Mesenchymal stem cell (in vitro differentiated cells and primary cell): ENCODE results near the gene PPP6R2.
"Not testable (repeated sequence)": the region's sequence is repeated elsewhere in the genome, so short reads cannot be mapped to it uniquely, and the experiment has no call there.

Experiments
- DNase-seq: peaks from one replicate; pipeline ENCODE4 v3.0.0-alpha.2; 2013
- H2AFZ ChIP-seq: one replicate; pipeline ENCODE4 v1.6.1; 2013; ENCODE audit warnings: low read depth, mild to moderate bottlenecking, control low read depth, inconsistent platforms, low read length, moderate library complexity
- H2AK5ac ChIP-seq: 2 replicates; pipeline ENCODE4 v1.6.1; 2013; ENCODE audit warnings: low read length, moderate library complexity, mild to moderate bottlenecking, inconsistent platforms; ENCODE audit not compliant: severe bottlenecking
- H2BK120ac ChIP-seq: one replicate; pipeline ENCODE4 v1.6.1; 2013; ENCODE audit warnings: low read depth, mild to moderate bottlenecking, inconsistent platforms, low read length, moderate library complexity
- H2BK12ac ChIP-seq, 2 experiments: one replicate each; pipeline ENCODE4 v1.6.1; 2013; ENCODE audit warnings: inconsistent platforms in 2 of 2, low read length in 2 of 2, mild to moderate bottlenecking in 2 of 2, moderate library complexity in 2 of 2, control low read depth in 1 of 2
- H2BK15ac ChIP-seq: one replicate; pipeline ENCODE4 v1.6.1; 2013; ENCODE audit warnings: mild to moderate bottlenecking, low read depth, inconsistent platforms; ENCODE audit not compliant: poor library complexity, severe bottlenecking
- H2BK5ac ChIP-seq: 2 replicates; pipeline ENCODE4 v1.6.1; 2013; ENCODE audit warnings: low read depth, mild to moderate bottlenecking, low read length, control low read depth, inconsistent platforms; ENCODE audit not compliant: poor library complexity, severe bottlenecking
- H3K14ac ChIP-seq, 2 experiments: one replicate each; pipeline ENCODE4 v1.6.1; 2013; ENCODE audit warnings: inconsistent platforms in 2 of 2, low read length in 2 of 2, control low read depth in 1 of 2, mild to moderate bottlenecking in 1 of 2, moderate library complexity in 1 of 2
- H3K18ac ChIP-seq, 2 experiments: one replicate each; pipeline ENCODE4 v1.6.1; 2013; ENCODE audit warnings: inconsistent platforms in 2 of 2, low read length in 2 of 2, control low read depth in 1 of 2, low read depth in 1 of 2, mild to moderate bottlenecking in 1 of 2
- H3K23ac ChIP-seq, 2 experiments: one replicate each; pipeline ENCODE4 v1.6.1; 2013; ENCODE audit warnings: inconsistent platforms in 2 of 2, low read length in 2 of 2, mild to moderate bottlenecking in 2 of 2, moderate library complexity in 2 of 2, control low read depth in 1 of 2
- H3K27ac ChIP-seq: 2 replicates; pipeline ENCODE4 v1.5.1; 2013; ENCODE audit warnings: mild to moderate bottlenecking, moderate library complexity, low read length, control low read depth, inconsistent platforms; ENCODE audit not compliant: poor library complexity, severe bottlenecking
- H3K27me3 ChIP-seq, 2 experiments: 2 replicates each; pipeline versions ENCODE4 v1.6.1 to v1.7.0; 2013; ENCODE audit warnings: low read length in 2 of 2, mild to moderate bottlenecking in 2 of 2, moderate library complexity in 2 of 2, control low read depth in 1 of 2, inconsistent platforms in 1 of 2; ENCODE audit not compliant: control insufficient read depth in 1 of 2, insufficient read depth in 1 of 2
- H3K36me3 ChIP-seq, 2 experiments: 2 replicates each; pipeline versions ENCODE4 v1.6.1 to v1.7.0; 2013; ENCODE audit warnings: low read length in 2 of 2, control low read depth in 1 of 2, inconsistent platforms in 1 of 2, low read depth in 1 of 2, mild to moderate bottlenecking in 1 of 2; ENCODE audit not compliant: insufficient read depth in 2 of 2, control insufficient read depth in 1 of 2
- H3K4ac ChIP-seq, 2 experiments: one replicate each; pipeline ENCODE4 v1.6.1; 2013; ENCODE audit warnings: inconsistent platforms in 2 of 2, low read length in 2 of 2, mild to moderate bottlenecking in 2 of 2, moderate library complexity in 2 of 2, control low read depth in 1 of 2, low read depth in 1 of 2
- H3K4me1 ChIP-seq: 2 replicates; pipeline ENCODE4 v1.6.1; 2013; ENCODE audit warnings: low read depth, low read length, control low read depth; ENCODE audit not compliant: control insufficient read depth, insufficient read depth
- H3K4me2 ChIP-seq: 2 replicates; pipeline ENCODE4 v1.6.1; 2013; ENCODE audit warnings: low read length, mild to moderate bottlenecking, inconsistent platforms; ENCODE audit not compliant: poor library complexity, severe bottlenecking
- H3K4me3 ChIP-seq, 2 experiments: 2 replicates each; pipeline versions ENCODE4 v1.5.1 to v1.7.0; 2013; ENCODE audit warnings: low read length in 2 of 2, mild to moderate bottlenecking in 2 of 2, control low read depth in 1 of 2, low read depth in 1 of 2; ENCODE audit not compliant: insufficient read depth in 1 of 2
- H3K79me1 ChIP-seq: replicated peaks from 2 replicates; pipeline ENCODE4 v1.6.1; 2013; ENCODE audit warnings: mild to moderate bottlenecking, control low read depth, low read length, inconsistent platforms; ENCODE audit not compliant: poor library complexity, severe bottlenecking
- H3K9ac ChIP-seq: 2 replicates; pipeline ENCODE4 v1.7.0; 2013; ENCODE audit warnings: mild to moderate bottlenecking, low read length, moderate library complexity
- H3K9me3 ChIP-seq: 2 replicates; pipeline ENCODE4 v1.7.0; 2013; ENCODE audit warnings: mild to moderate bottlenecking, low read length; ENCODE audit not compliant: control insufficient read depth
- H4K8ac ChIP-seq: one replicate; pipeline ENCODE4 v1.6.1; 2013; ENCODE audit warnings: inconsistent platforms, mild to moderate bottlenecking, low read length, moderate library complexity
- H4K91ac ChIP-seq: one replicate; pipeline ENCODE4 v1.6.1; 2013; ENCODE audit warnings: mild to moderate bottlenecking, low read length, inconsistent platforms
- WGBS: methylation state at CpG from one replicate; pipeline ENCODE4 v1.1.7; 2013; ENCODE audit warnings: mixed read lengths; 5-methylcytosine and 5-hydroxymethylcytosine counted together

Gene PPP6R2

GRCh38 chr22:50408954-50409353, 65.8 kb downstream of the PPP6R2 start:
- not testable (repeated sequence) for H3K4me2 ChIP-seq, H3K27me3 ChIP-seq, H2BK120ac ChIP-seq, H3K9ac ChIP-seq, H3K27ac ChIP-seq, H2BK5ac ChIP-seq, H2BK12ac ChIP-seq, H3K4me3 ChIP-seq, H3K9me3 ChIP-seq, H3K4me1 ChIP-seq, DNase-seq, H2BK15ac ChIP-seq, H3K4ac ChIP-seq, H2AFZ ChIP-seq, H4K8ac ChIP-seq, H3K23ac ChIP-seq, H4K91ac ChIP-seq, H2AK5ac ChIP-seq, H3K14ac ChIP-seq, H3K18ac ChIP-seq
- Histone ChIP-seq H3K36me3 (peaks cover 42 to 56% of the 10 kb centered on the region in 2 experiments), H3K79me1 (peaks cover 21% of the 10 kb centered on the region)
- 97% methylated on average over 9 of the region's 9 CpGs for WGBS

- Histone ChIP-seq H3K14ac (no peak overlapping the region), H3K36me3 (peaks cover 64 to 71% of the 10 kb centered on the region in 2 experiments), H3K27me3 (no peaks in the 10 kb centered on the region), H3K9me3 (no peaks in the 10 kb centered on the region), H3K4me3 (no peak overlapping the region), H3K4ac (no peak overlapping the region), H4K91ac (no peak overlapping the region), H3K79me1 (peaks cover 23% of the 10 kb centered on the region), H2BK120ac (no peak overlapping the region), H4K8ac (no peak overlapping the region), H3K18ac (no peak overlapping the region), H3K4me1 (peaks cover 6% of the 10 kb centered on the region), H3K27ac (no peak overlapping the region), H3K9ac (no peak overlapping the region), H2BK5ac (no peak overlapping the region), H2AFZ (no peak overlapping the region), H3K23ac (no peak overlapping the region), H3K4me2 (no peak overlapping the region), H2BK12ac (no peak overlapping the region), H2AK5ac (no peak overlapping the region), H2BK15ac (no peak overlapping the region)
- no peak for DNase-seq
- 97% methylated on average over 31 of the region's 31 CpGs for WGBS
These were observed 71.5 kb downstream of the PPP6R2 start for GRCh38 chr22:50414476-50415248.

GRCh38 chr22:50415426-50415825, 72.3 kb downstream of the PPP6R2 start:
- no peak overlapping the region for H3K18ac ChIP-seq
- no peak for DNase-seq
- no peaks in the 10 kb centered on the region for H3K9me3 ChIP-seq
- no peak overlapping the region for H2BK12ac ChIP-seq
- H2AFZ ChIP-seq, result no peak overlapping the region
- no peak overlapping the region for H4K91ac ChIP-seq
- no peak overlapping the region for H2BK5ac ChIP-seq
- peaks cover 6% of the 10 kb centered on the region for H3K4me1 ChIP-seq
- peaks cover 67 to 73% of the 10 kb centered on the region in 2 experiments for H3K36me3 ChIP-seq
- H3K14ac ChIP-seq, result no peak overlapping the region
- no peak overlapping the region for H2AK5ac ChIP-seq
- H3K4me2 ChIP-seq, result no peak overlapping the region
- no peak overlapping the region for H3K4ac ChIP-seq
- peaks cover 28% of the 10 kb centered on the region for H3K79me1 ChIP-seq
- H4K8ac ChIP-seq, result no peak overlapping the region
- H3K9ac ChIP-seq, result no peak overlapping the region
- H3K4me3 ChIP-seq, result no peak overlapping the region
- no peaks in the 10 kb centered on the region for H3K27me3 ChIP-seq
- no peak overlapping the region for H2BK15ac ChIP-seq
- H3K23ac ChIP-seq, result no peak overlapping the region
- H3K27ac ChIP-seq, result no peak overlapping the region
- WGBS, result 97% methylated on average over 12 of the region's 12 CpGs
- no peak overlapping the region for H2BK120ac ChIP-seq

- Histone ChIP-seq H3K4me1 (peaks cover 6% of the 10 kb centered on the region), H3K4me3 (no peak overlapping the region), H3K27me3 (no peaks in the 10 kb centered on the region), H3K23ac (no peak overlapping the region), H3K27ac (peak overlapping the region; percentile 46), H3K4me2 (no peak overlapping the region), H3K9me3 (no peaks in the 10 kb centered on the region), H4K91ac (no peak overlapping the region), H4K8ac (no peak overlapping the region), H3K9ac (no peak overlapping the region), H3K18ac (no peak overlapping the region), H2AFZ (no peak overlapping the region), H2BK15ac (no peak overlapping the region), H3K4ac (no peak overlapping the region), H2BK12ac (no peak overlapping the region), H2BK120ac (no peak overlapping the region), H3K36me3 (peaks cover 68 to 81% of the 10 kb centered on the region in 2 experiments), H3K14ac (no peak overlapping the region), H2BK5ac (no peak overlapping the region), H2AK5ac (peak overlapping the region; percentile 18), H3K79me1 (peaks cover 30% of the 10 kb centered on the region)
- no peak for DNase-seq
- 93% methylated on average over 8 of the region's 8 CpGs for WGBS
These were observed 73.9 kb downstream of the PPP6R2 start for GRCh38 chr22:50416996-50417395.
